ENCODE results near the gene SOAT2.

DNA sequence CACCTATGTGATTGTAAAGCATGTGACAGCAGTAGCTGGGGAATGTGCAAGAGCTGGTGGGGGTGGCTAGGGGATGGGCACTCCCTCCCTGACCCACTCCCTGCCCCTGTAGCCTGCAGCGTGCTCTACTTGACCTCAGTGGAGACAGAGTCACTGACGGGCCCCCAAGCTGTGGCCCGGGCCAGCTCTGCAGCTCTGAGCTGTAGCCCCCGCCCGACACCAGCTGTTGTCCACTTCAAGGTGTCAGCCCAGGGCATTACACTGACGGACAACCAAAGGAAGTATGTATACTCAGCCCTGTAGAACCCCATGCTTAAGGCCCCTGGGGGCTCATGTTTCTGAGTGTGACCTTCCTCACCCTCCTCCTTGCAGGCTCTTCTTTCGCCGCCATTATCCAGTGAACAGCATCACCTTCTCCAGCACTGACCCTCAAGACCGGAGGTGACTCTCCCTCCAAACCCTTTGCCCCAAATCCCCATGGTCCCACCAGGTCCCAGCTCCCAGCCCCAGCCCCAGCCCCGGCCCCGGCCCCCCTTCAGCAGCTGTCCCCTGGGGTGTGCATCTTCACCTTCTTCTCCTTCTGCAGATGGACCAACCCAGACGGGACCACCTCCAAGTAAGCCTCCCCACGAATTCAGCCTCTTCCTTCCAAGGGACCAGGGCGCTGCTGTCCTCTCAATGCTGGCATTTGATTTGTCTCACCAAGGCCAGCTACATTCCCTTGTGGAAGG, 40.1 kb upstream of the SOAT2 start:
- TF ChIP-seq, protein P1, sequence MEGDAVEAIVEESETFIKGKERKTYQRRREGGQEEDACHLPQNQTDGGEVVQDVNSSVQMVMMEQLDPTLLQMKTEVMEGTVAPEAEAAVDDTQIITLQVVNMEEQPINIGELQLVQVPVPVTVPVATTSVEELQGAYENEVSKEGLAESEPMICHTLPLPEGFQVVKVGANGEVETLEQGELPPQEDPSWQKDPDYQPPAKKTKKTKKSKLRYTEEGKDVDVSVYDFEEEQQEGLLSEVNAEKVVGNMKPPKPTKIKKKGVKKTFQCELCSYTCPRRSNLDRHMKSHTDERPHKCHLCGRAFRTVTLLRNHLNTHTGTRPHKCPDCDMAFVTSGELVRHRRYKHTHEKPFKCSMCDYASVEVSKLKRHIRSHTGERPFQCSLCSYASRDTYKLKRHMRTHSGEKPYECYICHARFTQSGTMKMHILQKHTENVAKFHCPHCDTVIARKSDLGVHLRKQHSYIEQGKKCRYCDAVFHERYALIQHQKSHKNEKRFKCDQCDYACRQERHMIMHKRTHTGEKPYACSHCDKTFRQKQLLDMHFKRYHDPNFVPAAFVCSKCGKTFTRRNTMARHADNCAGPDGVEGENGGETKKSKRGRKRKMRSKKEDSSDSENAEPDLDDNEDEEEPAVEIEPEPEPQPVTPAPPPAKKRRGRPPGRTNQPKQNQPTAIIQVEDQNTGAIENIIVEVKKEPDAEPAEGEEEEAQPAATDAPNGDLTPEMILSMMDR (IDR thresholded peaks at IDR 0.05) = no peak
- TF ChIP-seq POLR2AphosphoS5 (IDR thresholded peaks at IDR 0.05; ENCODE audit: low read depth, low read length) = no peak

Data from Panc1 (cell line).